Left forelimb (tissue), 1 donor: ENCODE measurements around the gene KDM8.

Source experiments
- DNase-seq: peaks from one replicate; pipeline ENCODE4 v3.0.0-alpha.2; 2018; ENCODE audit warnings: low spot score

Gene KDM8

DNA sequence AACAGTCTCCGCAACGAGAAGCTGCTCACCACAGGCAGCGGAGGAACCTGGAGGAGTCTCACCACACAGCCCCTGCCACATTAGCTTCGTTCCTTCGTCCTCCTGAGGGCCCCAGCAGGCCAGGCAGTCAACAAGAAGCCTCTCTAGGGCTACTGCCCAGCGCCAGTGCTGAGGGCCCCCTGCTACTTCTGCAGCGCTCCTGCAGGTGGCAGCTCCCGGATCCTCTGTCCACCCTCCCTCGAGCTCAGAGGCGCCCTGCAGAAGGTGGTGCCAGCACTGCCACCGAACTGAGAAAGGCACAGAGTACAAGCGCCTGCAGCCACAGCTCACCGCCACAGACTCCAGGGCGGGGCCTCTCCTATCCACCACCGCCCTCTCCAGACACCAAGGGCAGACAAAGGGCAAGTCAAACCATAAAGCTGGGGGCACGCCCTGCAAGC, 27.3 kb downstream of the KDM8 start:
- no peak for DNase-seq

DNA sequence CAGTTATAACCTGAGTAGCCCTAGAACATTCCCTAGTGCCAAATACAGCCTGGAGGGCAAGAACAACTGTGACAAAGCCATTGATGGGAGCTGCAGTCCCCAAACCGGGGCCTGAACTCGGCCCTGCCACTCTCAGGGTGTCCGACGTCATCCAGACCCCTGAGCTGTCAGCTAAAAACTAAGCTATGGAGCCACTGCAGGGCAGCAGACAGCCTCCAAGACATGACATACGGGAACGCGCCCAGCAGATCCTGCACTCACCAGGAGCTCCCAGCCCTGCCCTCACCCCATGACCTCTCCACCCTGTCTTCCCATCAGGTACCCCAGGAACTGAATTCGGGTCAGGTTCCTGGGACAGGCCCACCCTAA, 28.4 kb downstream of the KDM8 start:
- DNase-seq, result no peak

DNA sequence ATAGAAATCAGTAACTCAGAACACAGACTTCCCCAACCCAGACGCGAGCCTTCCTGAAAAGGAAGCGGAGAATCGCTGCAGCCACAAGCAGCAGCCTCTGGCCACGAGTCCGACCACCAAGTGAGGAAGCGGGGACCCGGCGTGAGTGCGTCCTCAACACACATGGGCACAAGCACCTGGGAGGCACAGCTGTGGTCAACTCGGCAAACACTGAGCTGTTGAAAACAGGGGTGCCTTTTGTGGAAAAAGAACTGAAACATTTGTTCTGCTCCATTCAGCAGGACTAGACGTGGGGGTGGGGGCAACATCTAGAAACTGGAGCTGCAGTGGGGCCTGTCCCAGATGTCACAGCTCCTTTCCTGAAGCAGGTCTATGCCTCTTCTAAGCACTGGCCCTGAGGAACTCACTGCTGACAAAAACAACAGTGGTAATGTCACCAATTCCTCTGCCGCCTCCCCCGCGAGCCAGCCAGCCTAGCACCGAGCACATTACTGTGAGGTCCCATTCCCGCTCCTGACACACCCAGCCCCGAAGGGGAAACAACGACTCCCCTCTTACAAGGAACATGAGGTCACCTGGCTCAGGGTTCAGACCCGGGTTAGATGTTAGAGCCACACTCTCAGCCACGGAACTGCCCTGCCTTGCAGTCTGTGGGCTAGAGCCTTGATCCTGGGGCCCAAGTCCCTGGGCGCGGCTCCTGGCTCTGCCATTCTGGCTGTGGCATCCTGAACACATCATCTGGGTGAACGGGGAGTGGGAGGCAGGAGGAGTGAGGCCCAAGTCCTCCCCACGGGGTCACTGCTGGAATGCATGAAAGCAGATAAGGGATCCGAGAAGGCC, 29.0 kb downstream of the KDM8 start:
- no peak for DNase-seq

DNA sequence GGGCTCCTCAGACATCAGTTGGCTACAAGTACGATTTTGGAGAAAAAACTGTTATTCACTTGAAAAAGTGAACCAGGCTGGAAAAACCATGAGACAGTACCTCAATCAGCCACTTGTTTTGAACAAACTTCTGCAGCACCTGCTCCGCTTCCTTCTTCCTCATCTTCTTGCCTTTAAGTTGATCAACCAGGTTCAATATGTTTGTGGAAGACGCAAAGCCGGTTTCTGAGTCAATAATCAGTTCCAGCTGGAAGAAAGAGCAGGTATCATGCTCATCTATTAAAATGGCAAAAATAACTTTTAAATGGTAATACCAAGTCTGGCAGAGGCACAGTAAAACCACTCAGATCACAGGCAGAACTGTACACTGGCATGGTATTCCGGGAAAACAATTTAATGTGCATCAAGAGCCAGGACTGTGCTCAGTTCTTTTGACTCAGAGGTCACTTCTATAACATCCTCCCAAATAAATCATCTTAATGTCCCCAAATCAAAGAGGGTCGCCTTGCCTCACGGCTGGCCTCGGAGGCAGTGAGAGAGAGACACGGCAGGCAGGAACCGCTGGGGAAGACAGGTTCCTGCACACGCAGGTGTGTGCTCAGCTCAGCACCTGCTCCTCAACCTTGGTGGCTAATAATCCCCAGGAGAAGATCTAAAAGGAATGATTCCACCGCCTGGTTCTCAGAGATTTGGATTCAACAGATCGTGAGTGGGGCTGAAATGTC, 29.7 kb downstream of the KDM8 start:
- DNase-seq, result no peak

DNA sequence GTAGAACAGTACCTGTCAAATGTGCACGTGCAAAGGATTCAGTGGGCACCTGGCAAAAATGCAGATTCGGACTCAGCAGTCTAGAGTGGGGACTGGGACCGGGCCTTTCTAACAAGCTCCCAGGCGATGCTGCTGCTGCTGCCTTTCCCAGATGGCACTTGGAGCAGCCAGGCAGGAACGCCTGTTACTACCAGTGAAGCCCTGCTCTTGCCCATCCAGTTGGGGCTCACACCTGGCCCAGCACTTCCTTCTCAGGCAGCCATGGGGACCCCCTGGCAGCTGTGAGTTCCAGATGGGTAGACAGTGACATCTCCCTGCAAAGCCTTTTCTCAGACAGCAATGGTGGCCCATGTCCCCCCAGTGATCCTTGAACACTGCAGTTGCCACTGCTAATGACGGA, 30.4 kb downstream of the KDM8 start:
- no peak for DNase-seq

DNA sequence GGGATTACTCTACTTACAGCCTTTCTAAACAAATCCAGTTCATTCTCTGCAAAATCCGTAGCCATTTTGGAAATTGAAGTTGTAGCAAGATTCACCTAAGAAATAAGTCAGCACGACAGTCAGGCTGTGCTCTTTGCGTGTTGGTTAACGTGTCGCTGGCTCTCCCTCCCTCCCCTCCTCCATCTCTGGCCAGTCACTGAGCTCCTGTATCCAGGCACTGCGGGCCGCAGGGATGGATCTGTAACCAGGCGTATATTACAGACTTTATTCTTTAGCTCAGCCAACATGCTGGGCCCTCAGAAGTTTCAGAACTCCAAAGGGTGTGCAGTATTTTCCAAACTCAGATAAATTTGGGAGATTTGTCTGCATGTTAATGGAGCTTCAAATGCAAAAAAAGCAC, 30.8 kb downstream of the KDM8 start:
- no peak for DNase-seq

DNA sequence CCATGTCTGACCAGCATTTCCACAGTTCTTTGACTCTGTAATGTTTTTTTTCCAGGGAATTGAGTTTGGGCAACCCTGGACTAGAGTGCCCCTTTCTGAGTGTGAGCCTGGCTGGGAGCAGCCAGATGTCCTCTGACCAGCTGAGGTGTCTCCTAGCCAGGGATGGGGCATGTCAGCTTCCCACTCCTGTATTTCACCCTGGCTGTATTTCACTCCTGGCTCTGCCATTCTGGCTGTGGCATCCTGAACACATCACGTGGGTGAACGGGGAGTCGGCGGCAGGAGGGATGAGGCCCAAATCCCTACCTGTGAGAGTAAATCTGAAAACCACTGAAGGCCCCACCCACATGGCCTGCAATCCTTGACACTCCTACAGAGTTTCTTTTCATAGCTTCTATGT, 31.3 kb downstream of the KDM8 start:
- DNase-seq, result no peak

DNA sequence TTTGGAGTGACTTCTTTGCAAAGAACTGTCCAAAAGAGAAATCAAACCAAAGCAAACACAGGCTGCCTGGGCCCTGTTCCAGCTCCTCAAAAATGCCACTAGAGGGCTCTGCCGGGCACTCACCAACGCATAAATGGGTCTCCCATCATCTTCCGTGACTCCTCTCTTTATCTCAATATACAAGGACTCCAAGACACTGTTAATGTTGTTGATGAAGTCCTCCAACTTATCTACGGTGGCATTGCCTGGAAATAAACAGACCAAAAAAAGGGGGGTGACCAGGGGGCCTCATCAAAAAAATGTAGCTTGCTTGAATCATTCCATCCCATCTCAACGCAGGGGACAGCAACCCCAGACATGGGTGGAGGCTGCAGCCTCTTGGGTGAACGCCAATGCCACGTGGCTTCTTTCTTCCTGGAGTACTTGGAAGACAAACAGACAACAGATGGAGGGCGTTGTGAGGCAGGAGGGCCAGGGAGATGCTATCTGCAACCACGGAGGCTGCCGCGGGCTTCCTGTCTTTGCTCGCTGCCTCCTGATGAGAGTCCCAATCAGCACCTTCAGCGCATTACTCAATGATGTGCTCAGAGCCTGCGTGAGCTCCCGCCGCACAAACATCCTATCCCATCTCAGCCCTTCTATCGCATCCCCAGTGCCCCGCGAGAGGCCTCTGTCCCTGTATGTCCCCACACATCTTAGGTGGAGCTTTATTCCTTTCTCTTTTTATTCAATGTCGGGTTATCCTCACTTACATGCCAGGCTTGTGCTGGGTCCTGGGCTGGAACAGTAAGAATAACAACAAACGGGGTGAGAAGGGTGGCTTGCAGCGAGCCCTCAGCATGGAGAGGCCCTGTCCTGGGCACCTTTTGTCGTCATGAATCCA, 32.0 kb downstream of the KDM8 start:
- DNase-seq, result peak; percentile 84

DNA sequence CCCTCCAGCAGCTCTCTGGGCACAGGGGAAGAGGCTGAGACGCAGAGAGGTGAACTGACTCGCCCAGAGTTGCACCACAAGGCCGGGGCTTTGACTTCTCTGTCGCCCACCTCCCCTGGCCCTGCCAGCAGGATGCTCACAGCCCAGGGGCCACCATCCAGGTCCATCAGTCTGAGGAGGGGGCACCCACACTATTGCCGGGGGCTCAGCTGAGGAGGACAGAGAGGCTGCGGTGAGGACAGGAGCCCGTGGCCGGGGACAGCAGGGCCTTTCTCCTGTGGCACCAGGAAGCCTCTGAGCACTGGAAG, 32.6 kb downstream of the KDM8 start:
- DNase-seq, result peak; percentile 46

DNA sequence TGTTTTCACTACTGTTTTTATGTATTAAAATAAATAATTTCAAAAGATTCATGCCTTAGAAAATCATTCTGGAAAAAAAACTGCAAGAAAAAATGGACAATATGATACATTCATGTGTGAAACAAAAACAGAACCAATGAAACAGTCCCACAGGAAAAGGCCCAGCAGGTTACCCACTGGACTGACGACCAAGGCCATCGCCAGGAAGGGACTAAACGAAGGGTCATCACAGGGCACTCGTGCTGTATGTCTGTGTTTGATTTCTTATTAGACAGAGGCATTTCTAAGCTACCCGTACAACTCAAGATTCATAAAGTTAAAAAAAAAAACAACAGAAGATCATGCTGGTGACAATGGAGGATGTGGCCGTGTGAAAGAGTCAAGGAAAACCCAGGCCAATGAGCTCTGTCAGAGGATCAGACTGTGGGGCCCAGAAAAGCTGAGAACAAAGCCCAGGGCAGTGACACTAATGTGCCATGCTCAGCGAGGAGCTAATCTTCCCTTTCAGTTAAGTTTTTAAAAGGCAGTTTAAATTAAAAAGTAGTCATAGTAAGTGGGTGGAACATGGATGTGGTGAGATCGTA, 33.4 kb downstream of the KDM8 start:
- peak; percentile 8 for DNase-seq

DNA sequence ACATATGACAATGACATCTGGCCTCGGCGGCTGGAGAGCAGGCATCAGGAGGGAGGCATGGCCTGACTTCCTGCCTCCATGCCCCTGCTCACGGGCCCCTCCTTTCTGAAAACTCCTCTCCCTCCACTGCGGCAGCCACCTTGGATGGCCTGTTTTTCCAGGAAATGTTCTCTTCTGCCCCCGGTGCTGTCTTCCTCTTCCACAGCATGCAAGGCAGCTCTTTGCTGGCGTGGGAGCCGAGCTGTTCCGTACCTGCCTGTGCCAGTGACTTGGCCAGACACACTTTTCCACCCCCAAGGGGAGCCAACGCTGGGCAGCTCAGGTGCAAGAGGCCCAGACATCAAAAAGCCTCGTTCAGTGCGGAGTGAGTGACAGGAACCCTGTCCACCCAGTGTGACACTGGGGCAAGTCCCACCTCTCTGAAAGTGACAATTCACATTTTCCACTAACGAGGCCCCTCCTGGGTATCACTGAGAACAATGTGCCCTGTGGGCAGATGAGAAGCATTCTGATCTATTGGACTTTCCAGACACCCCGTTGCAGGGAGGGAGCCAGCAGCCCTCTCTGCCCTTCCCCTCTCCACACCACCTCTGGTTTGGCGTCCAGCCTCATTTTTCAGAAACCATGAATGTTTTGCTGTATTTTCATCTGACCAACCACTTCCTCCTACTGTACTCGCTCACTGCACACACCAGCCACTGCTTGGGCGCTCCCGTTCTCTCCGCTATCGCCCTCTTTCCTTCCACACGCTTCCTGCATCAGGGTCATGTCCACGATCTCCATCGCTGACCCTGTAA, 34.1 kb downstream of the KDM8 start:
- peak; percentile 69 for DNase-seq

DNA sequence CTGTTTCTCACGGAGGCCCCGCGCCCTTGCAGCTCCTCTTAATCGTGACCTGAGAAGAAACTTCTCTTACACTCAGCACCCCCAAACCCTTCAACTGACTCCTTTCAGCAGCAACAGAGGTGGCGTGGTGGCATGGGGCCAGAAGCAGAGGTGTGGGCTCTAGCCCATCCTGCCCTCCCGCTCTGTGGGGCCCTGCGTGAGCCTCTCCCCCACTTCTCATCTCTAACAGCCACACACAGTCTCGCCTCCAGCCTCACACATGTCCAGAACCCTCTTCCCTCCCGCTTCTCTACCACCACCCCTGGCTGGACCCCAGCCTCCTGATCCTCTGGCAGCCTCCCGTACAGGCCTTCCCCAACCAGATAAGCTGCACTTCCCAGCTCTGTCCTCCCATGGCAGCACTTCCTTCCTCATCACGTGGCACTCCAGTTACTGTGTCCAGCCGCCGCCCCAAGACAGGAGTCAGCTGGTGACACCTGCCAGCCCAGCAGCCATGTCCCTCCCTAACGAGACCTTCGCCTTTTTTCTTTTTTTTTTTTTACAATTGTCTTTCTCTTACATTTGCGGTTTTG, 34.8 kb downstream of the KDM8 start:
- peak; percentile 56 for DNase-seq

DNA sequence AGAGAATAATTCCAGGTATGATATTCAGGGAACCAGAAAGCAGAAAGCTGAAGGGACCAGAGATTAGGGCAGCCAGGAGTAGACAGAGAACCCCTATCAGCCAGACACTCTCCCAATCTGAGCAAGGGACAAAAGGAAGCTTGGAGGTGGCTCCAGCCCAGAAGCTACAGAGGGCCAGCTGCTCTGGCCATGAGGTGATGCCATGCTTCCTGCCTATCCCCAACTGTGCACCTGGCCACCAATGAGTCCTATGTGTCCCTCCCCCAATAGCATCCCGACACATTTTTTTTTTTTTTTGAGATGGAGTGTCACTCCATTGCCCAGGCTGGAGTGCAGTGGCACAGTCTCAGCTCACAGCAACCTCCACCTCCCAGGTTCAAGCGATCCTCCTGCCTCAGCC, 35.3 kb downstream of the KDM8 start:
- DNase-seq, result peak; percentile 1

DNA sequence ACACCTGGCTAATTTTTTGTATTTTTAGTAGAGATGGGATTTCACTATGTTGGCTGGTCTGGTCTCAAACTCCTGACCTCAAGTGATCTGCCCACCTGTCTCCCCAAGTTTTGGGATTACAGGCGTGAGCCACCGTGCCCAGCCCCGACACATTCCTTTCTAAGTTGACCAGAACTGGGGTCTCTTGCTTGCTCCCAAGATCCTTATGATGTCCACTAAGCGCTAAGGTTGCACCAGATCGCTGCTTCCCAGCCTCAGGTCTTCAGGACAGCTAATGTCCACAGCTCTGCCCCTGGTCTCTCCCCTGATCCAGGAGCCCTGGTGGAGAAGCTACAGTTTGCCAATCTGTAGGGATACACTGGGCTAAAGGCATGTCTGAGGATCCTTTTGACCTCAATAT, 35.7 kb downstream of the KDM8 start:
- DNase-seq, result peak; percentile 26

DNA sequence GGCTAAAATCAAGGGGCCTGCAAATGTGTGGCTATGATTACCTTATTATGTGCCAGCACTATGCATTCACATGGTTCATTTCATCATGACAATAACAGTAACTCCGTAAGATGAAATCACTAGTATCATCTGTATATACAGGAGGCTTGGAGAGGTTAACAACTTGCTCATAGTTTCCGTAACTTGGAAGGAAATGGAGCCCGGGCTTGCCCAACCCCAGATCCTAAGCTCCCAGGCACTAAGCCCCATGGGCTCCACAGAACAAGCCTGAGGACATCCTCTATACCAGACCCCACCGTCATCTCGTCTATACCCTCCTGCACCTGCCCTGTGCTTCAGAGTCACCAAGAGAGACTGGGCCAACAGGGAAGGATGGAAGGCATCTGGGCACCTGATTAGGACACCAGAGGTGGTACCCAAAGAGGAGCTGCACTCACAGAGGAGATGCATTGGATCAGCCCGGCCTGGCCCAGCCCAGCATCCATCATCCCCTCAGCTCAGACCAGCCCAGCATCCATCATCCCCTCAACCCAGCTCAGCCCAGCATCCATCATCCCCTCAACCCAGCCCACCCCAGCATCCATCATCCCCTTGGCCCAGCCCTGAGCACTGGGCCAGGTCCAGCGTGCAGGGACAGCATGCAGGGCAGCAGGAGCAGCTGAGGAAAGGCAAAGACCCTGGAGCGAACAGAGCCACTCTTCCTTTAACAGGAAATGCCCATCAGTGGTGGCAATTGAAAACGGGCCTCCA, 36.8 kb downstream of the KDM8 start:
- DNase-seq, result peak; percentile 36

DNA sequence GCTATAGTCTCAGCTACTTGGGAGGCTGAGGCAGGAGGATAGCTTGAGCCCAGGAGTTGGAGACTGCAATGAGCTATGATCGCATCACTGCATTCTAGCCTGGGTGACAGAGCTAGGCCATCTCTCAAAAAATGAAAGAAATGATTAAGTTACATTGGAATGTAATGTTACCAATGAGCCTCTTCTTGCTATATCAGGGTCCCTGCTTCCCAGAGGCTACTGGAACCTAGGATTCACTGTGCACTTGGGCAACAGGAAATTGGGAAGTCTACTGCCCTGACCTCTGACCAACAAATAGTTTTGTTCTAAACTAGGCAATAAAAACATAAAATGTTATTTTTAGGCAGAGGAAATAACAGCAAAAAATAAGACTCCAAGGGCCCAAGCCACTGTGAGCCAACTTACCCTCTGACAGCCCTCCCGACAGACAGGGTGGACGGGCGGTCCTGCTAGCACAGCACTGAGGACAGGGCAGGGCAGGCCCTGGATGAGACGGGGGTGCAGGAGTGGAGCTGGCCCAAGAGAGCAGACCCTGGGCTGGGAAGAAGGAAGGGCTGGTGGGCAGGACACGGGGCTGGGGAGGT, 37.7 kb downstream of the KDM8 start:
- DNase-seq, result peak; percentile 20

DNA sequence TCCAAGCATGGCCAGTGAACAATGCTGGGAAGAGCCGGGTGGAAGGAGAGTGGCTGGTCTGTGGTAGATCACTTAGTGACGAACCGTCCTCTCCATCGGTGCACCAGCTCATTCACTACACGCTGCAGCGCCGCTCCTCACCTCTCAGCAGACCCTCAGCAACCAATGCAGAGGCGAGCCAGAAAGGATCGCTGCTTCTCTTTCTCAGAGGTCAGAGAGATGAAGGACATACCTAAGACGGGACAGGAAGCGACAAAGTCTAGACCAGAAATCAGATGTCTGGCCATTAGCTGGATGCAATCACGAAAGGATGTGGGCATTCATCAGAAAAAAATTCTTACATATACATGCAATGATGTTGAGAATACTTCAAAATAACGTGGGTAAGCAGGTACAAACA, 38.3 kb downstream of the KDM8 start:
- no peak for DNase-seq

DNA sequence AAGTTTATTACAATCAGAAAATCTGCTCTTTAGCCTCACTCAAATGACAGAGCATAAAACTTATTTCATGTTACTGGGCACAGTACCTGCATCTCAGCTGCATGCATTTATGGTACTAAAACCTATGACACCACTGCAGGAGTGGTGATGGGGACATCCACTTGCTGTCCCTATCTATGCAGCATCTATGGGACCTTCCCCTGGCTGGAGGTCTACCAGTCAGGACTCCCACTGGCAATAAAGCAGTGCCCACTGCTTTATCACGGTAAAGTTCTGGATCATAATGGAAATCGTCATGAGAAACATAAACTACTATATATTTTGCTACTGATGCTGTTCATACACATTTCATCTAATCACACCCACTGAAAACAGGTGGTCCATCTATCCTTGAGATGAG, 39.1 kb downstream of the KDM8 start:
- DNase-seq, result no peak

DNA sequence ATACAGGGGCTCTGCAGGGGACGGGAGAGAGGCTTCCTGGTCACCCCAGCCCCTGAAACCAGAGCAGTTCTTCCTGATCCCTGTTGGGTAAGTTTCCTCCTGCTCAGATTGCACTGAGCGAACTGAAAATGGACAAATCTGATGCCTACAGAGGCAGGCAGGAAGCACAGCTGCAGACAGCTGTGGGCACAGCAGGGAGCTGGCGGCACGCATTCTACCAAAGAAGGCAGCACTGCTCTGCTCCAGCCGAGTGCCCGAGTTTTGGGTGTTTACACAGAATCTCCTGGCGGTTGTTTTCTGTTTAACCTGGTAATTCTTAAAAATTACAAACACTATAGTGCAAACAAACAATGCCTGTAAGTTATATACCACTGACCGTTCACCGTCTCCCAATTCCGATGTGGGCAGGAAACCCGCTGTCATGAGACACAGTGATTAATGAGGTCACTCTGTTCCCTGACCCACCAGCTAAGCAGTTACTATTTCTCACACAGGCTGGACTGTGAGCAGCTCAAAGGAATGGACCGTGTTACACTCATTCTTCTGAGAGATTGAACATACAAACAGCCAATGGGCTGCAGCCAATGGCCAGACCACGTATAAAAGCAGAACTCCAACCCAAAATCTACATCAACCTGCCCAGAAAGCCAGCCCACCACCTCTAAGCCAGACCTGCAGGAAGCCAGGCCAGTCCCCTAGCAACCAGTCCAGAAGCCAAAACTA, 39.7 kb downstream of the KDM8 start:
- DNase-seq, result no peak
